Endothelial cell of umbilical vein (primary cell): ENCODE data around the gene SLC49A4. TPM values are rescaled to one million over a fixed set of nuclear protein-coding genes. Genes with fewer than 3 reads are reported as not detected.

Experiments used
- BruUV-seq: library from RNA; stranded (reverse); fragments of 400-500 nt; replicated peaks from 2 replicates; lab custom pipeline; 2021; lab: Mats Ljungman, UMichigan
- CTCF ChIA-PET: fragments of 300-600, 350-600 bp; sonication (Branson Sonifier 250); formaldehyde crosslinking; loops from one replicate; lab custom pipeline; 2021; ENCODE audit warnings: antibody characterized with exemption, inconsistent platforms; lab: Charles Lee
- POLR2A ChIA-PET: fragments of 300-600, 350-600 bp; sonication (Branson Sonifier 250); formaldehyde crosslinking; loops from one replicate; lab custom pipeline; 2021; ENCODE audit warnings: antibody characterized with exemption, inconsistent platforms; lab: Charles Lee
- DNase-seq: peaks from one replicate; pipeline ENCODE4 v3.0.0-alpha.2; 2011; ENCODE audit warnings: low read depth, low spot score
- FAIRE-seq: peaks from 2 replicates; lab custom pipeline; 2011; peaks lifted over from hg19 to GRCh38; lab: Jason Lieb, UNC
- H2AFZ ChIP-seq: 2 replicates; pipeline ENCODE4 v1.6.0; 2012; ENCODE audit warnings: low read depth, low read length, control low read depth, inconsistent platforms
- H3K27ac ChIP-seq: 2 replicates; pipeline ENCODE4 v1.5.1; 2011; ENCODE audit warnings: low read depth, mild to moderate bottlenecking, control low read depth, low read length, moderate library complexity; ENCODE audit not compliant: insufficient read depth
- H3K27me3 ChIP-seq, 2 experiments: 2 replicates each; pipeline versions ENCODE4 v1.6.0 to v1.6.1; 2011; ENCODE audit warnings: low read length in 2 of 2, mixed read lengths in 1 of 2; ENCODE audit not compliant: control insufficient read depth in 2 of 2, insufficient read depth in 2 of 2
- H3K36me3 ChIP-seq, 2 experiments: 2 replicates in 1 of 2; 3 replicates in 1 of 2; pipeline ENCODE4 v1.5.1; 2011; ENCODE audit warnings: low read length in 2 of 2, mild to moderate bottlenecking in 1 of 2, moderate library complexity in 1 of 2; ENCODE audit not compliant: control insufficient read depth in 2 of 2, insufficient read depth in 2 of 2; ENCODE audit errors: extremely low read depth in 1 of 2
- H3K4me1 ChIP-seq: 3 replicates; pipeline ENCODE4 v1.5.1; 2011; ENCODE audit warnings: mild to moderate bottlenecking, low read length; ENCODE audit not compliant: control insufficient read depth, insufficient read depth; ENCODE audit errors: extremely low read depth
- H3K4me2 ChIP-seq: 2 replicates; pipeline ENCODE4 v1.6.1; 2011; ENCODE audit warnings: low read length, control low read depth, mixed read lengths; ENCODE audit not compliant: insufficient read depth
- H3K4me3 ChIP-seq, 3 experiments: fragments of 200-600 bp in 1 of 3; sonication (generic), shearing (Covaris generic) in 1 of 3; replicated peaks in 1 of 3; 2 replicates each; pipeline ENCODE4 v1.5.1; 2011 to 2016; ENCODE audit warnings: control low read depth in 3 of 3, low read length in 3 of 3, mild to moderate bottlenecking in 2 of 3, inconsistent platforms in 1 of 3, low read depth in 1 of 3, moderate library complexity in 1 of 3; ENCODE audit not compliant: insufficient read depth in 1 of 3
- H3K79me2 ChIP-seq: 2 replicates; pipeline ENCODE4 v1.6.0; 2012; ENCODE audit warnings: low read length, inconsistent platforms; ENCODE audit not compliant: control insufficient read depth, insufficient read depth
- H3K9ac ChIP-seq: replicated peaks from 2 replicates; pipeline ENCODE3; 2011; ENCODE audit warnings: low read length, control low read depth; ENCODE audit not compliant: insufficient read depth; ENCODE audit errors: extremely low read depth
- H3K9me1 ChIP-seq: replicated peaks from 3 replicates; pipeline ENCODE4 v1.6.0; 2011; ENCODE audit warnings: mild to moderate bottlenecking, low read length; ENCODE audit not compliant: control insufficient read depth, insufficient read depth; ENCODE audit errors: extremely low read depth
- H3K9me3 ChIP-seq: replicated peaks from 2 replicates; pipeline ENCODE4 v1.5.1; 2012; ENCODE audit warnings: low read length, inconsistent platforms; ENCODE audit not compliant: control insufficient read depth, insufficient read depth
- H4K20me1 ChIP-seq: replicated peaks from 2 replicates; pipeline ENCODE3; 2011; ENCODE audit warnings: mild to moderate bottlenecking, low read length; ENCODE audit not compliant: control insufficient read depth, insufficient read depth; ENCODE audit errors: extremely low read depth
- CTCF ChIP-seq, 2 donors: IDR thresholded peaks; 1 replicate in 1 of 2; 2 replicates in 1 of 2; pipeline ENCODE4 v1.5.1; 2011; ENCODE audit warnings: low read length in 2 of 2, mild to moderate bottlenecking in 2 of 2, moderate library complexity in 2 of 2, control low read depth in 1 of 2, inconsistent platforms in 1 of 2, low read depth in 1 of 2; ENCODE audit not compliant: insufficient read depth in 1 of 2; ENCODE audit errors: extremely low read depth in 1 of 2
- EZH2 ChIP-seq: IDR thresholded peaks from 2 replicates; pipeline ENCODE4 v1.6.1; 2012; ENCODE audit warnings: borderline replicate concordance, low read depth, mild to moderate bottlenecking, moderate library complexity, low read length, inconsistent platforms; ENCODE audit not compliant: severe bottlenecking
- FOS ChIP-seq: IDR thresholded peaks from 2 replicates; pipeline ENCODE4 v1.6.1; 2011; ENCODE audit warnings: mild to moderate bottlenecking, low read length, moderate library complexity, borderline replicate concordance; ENCODE audit not compliant: insufficient read depth
- GATA2 ChIP-seq: IDR thresholded peaks from 2 replicates; pipeline ENCODE4 v1.7.0; 2011; ENCODE audit warnings: low read depth, mild to moderate bottlenecking, moderate library complexity, mixed read lengths, low read length; ENCODE audit not compliant: insufficient read length, insufficient read depth
- JUN ChIP-seq: IDR thresholded peaks from 2 replicates; pipeline ENCODE4 v1.6.1; 2011; ENCODE audit warnings: borderline replicate concordance, low read depth; ENCODE audit not compliant: insufficient read length, insufficient read depth
- POLR2A ChIP-seq: IDR thresholded peaks from 2 replicates; pipeline ENCODE4 v1.6.1; 2012; ENCODE audit warnings: low read depth, mild to moderate bottlenecking, control low read depth, low read length
- POLR2AphosphoS5 ChIP-seq: IDR thresholded peaks from 2 replicates; pipeline ENCODE4 v1.6.1; 2012; ENCODE audit warnings: low read depth, mild to moderate bottlenecking, control low read depth, low read length, moderate library complexity; ENCODE audit not compliant: insufficient read depth
- dilution Hi-C: fragments of 300-500 bp; cut with MboI; formaldehyde crosslinking; loops from one replicate; pipeline ENCODE4 v1.15.0; 2019; ENCODE audit warnings: low sequenced_read_pairs; ENCODE audit not compliant: extremely low pct_ligation_motif_present
- intact Hi-C: fragments of 100-400 bp; cut with micrococcal nuclease; formaldehyde crosslinking; loops from one replicate; pipeline ENCODE4 v1.10.0; 2022
- polyA plus RNA-seq, 4 experiments: library from polyadenylated mRNA; depleted of rRNA in 3 of 4; stranded (reverse) in 3 of 4; unstranded in 1 of 4; fragments of >200 nt; gene quantifications; 2 replicates each; pipeline versions ENCODE4 v1.2.1 to v1.2.3, GENCODE V29; 2011 to 2012; ENCODE audit warnings: missing spikeins in 1 of 4
- total RNA-seq: library from RNA; stranded (reverse); gene quantifications from 2 replicates; pipeline ENCODE4 v1.2.3, GENCODE V29; 2021
- TF ChIP-seq, protein P1 (sequence below): IDR thresholded peaks from 2 replicates; pipeline ENCODE4 v1.6.1; 2011; ENCODE audit not compliant: insufficient read depth, insufficient read length

Gene SLC49A4
- total and polyA plus RNA-seq, 2 donors (not counting 3 experiments of a cell fraction or from before 2014, with no cell fraction given), result 10.9 to 11.6 TPM

DNA sequence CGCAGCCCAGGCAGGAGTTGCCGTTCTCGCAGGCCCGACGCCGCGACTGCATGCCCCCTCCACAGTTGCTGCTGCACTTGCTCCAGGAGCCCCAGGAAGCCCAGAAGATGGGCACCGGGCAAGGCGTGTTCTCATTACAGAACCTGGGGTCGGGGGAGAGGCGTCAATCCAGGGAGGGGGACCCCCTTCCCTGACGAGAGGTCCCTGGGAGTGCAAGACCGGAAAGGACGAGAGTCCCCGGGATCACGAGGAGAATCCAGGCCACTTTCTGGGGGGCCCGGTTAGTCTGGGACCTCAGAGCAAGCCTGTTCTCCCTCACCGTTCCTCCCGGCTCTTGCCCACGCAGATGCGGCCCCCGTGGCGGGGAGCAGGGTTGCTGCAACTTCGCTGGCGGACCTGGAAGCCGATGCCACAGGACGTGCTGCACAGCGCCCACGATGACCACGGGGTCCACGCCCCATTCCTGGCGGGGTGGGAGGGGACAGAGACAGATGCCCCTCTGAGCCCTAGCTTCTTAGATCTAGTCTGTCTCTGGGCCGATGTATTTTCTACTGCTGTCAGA, 118.8 kb downstream of the SLC49A4 start:
- no peak for FAIRE-seq
- no peaks in the 10 kb centered on the region for H3K79me2 ChIP-seq
- H3K27me3 ChIP-seq, result peaks cover 6 to 12% of the 10 kb centered on the region in 2 experiments
- no peaks in the 10 kb centered on the region for H3K9me1 ChIP-seq
- H3K4me1 ChIP-seq, result no peaks in the 10 kb centered on the region
- H3K27ac ChIP-seq, result no peak overlapping the region
- no peak overlapping the region for H3K9ac ChIP-seq
- CTCF ChIA-PET, result no interaction called here
- no TSS peak for BruUV-seq
- no peaks in the 10 kb centered on the region for H4K20me1 ChIP-seq
- H3K4me3 ChIP-seq, result no peak overlapping the region
- intact Hi-C loops, result no loop called here
- DNase-seq, result no peak
- H2AFZ ChIP-seq, result no peak overlapping the region
- no peaks in the 10 kb centered on the region for H3K36me3 ChIP-seq
- H3K4me2 ChIP-seq, result no peak overlapping the region
- H3K9me3 ChIP-seq, result no peaks in the 10 kb centered on the region
- TF ChIP-seq, protein P1, sequence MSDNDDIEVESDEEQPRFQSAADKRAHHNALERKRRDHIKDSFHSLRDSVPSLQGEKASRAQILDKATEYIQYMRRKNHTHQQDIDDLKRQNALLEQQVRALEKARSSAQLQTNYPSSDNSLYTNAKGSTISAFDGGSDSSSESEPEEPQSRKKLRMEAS, result no peak
- TF ChIP-seq EZH2 (no peak), JUN (no peak), GATA2 (no peak), CTCF (IDR thresholded peaks at IDR 0.05; ENCODE audit: extremely low read depth in 1 of 2, insufficient read depth in 1 of 2, low read depth in 1 of 2, low read length in 2 of 2) (no peak), FOS (no peak), POLR2A (no peak), POLR2AphosphoS5 (no peak)
- POLR2A ChIA-PET, result no interaction called here
- dilution Hi-C loops, result no loop called here
